Testis (tissue), 3 donors: ENCODE measurements around the gene TBL1X. TPM values are rescaled to one million over a fixed set of nuclear protein-coding genes. Genes with fewer than 3 reads are reported as not detected.
"Not testable (repeated sequence)": the region's sequence is repeated elsewhere in the genome, so short reads cannot be mapped to it uniquely, and the experiment has no call there.

ENCODE experiments used
- DNase-seq: peaks from one replicate; pipeline ENCODE4 v3.0.0-alpha.2; 2019
- H3K27ac ChIP-seq, 2 donors: fragments of 200-600 bp; sonication (generic); one replicate each; pipeline ENCODE4 v1.5.1; 2019
- H3K27me3 ChIP-seq: fragments of 200-600 bp; sonication (generic); one replicate; pipeline ENCODE4 v1.5.1; 2019
- H3K36me3 ChIP-seq: fragments of 200-600 bp; sonication (generic); one replicate; pipeline ENCODE4 v1.5.1; 2017; ENCODE audit warnings: low read depth; ENCODE audit errors: missing control alignments
- H3K4me1 ChIP-seq: fragments of 200-600 bp; sonication (generic); one replicate; pipeline ENCODE4 v1.5.1; 2019
- H3K4me3 ChIP-seq, 2 donors: fragments of 200-600 bp; sonication (generic); one replicate each; pipeline ENCODE4 v1.5.1; 2017 to 2019
- H3K9me3 ChIP-seq: fragments of 200-600 bp; sonication (generic); one replicate; pipeline ENCODE4 v1.5.1; 2017
- POLR2A ChIP-seq: fragments of 450-650 bp; IDR thresholded peaks from one replicate; pipeline ENCODE4 v1.6.1; 2017; ENCODE audit warnings: antibody characterized with exemption, mild to moderate bottlenecking, moderate library complexity
- WGBS, 2 donors: methylation state at CpG; one replicate each; pipeline ENCODE4 v1.1.5; 2018; 5-methylcytosine and 5-hydroxymethylcytosine counted together
- intact Hi-C: fragments of 100-400 bp; cut with DNase I; formaldehyde crosslinking; loops from one replicate; pipeline ENCODE4 v1.15.1; 2023; ENCODE audit warnings: low total_unique reads
- polyA plus RNA-seq: library from polyadenylated mRNA; stranded (reverse); fragments of 350-450 nt; fragmentation: Illumina TruSeq; extraction: RNeasy Lipid Tissue Mini Kit (QIAGEN cat#74804); gene quantifications from one replicate; pipeline ENCODE4 v1.2.3, GENCODE V29; 2014; ENCODE audit warnings: low read depth, low replicate concordance; ENCODE audit not compliant: insufficient read depth
- total RNA-seq, 2 donors: library from RNA; depleted of rRNA; stranded (reverse); fragments of >200 nt; gene quantifications; one replicate each; pipeline ENCODE4 v1.2.3, GENCODE V29; 2016
- TF ChIP-seq, protein P1 (sequence below), 3 experiments: fragments of 450-650 bp in 2 of 3; fragments of 200-600 bp in 1 of 3; sonication (generic) in 1 of 3; IDR thresholded peaks; one replicate each; pipeline ENCODE4 v1.5.1; 2016 to 2019; ENCODE audit warnings: antibody characterized with exemption in 3 of 3, mild to moderate bottlenecking in 2 of 3, moderate library complexity in 1 of 3

Gene TBL1X
- total and polyA plus RNA-seq, 3 donors from 2014 or later, result 24.0 to 69.2 (median 48.1) TPM

DNA sequence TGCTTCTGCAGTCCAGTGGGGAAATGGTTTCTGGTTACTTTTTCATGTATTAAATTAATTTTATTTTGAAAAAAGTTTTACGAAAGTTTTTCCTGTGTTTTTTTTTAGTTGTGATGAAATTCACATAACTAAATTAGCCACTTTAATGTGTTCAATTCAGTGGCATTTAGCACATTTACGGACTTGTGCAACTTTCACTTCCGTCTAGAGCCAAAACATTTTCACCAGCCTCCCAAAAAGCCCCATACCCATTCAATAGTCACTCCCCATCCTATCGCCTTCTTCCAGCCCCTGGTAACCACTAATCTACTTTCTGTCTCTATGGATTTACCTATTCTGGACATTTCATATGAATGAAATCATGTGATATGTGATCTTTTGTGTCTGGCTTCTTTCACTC, 22.8 kb upstream of the TBL1X start:
- Histone ChIP-seq H3K4me3 (no peak overlapping the region), H3K9me3 (no peaks in the 10 kb centered on the region), H3K27me3 (no peaks in the 10 kb centered on the region), H3K4me1 (no peaks in the 10 kb centered on the region), H3K36me3 (no peaks in the 10 kb centered on the region), H3K27ac (no peak overlapping the region)
- intact Hi-C loops, result no loop called here
- TF ChIP-seq, protein P1, sequence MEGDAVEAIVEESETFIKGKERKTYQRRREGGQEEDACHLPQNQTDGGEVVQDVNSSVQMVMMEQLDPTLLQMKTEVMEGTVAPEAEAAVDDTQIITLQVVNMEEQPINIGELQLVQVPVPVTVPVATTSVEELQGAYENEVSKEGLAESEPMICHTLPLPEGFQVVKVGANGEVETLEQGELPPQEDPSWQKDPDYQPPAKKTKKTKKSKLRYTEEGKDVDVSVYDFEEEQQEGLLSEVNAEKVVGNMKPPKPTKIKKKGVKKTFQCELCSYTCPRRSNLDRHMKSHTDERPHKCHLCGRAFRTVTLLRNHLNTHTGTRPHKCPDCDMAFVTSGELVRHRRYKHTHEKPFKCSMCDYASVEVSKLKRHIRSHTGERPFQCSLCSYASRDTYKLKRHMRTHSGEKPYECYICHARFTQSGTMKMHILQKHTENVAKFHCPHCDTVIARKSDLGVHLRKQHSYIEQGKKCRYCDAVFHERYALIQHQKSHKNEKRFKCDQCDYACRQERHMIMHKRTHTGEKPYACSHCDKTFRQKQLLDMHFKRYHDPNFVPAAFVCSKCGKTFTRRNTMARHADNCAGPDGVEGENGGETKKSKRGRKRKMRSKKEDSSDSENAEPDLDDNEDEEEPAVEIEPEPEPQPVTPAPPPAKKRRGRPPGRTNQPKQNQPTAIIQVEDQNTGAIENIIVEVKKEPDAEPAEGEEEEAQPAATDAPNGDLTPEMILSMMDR (IDR thresholded peaks at IDR 0.05), result no peak
- TF ChIP-seq POLR2A, result no peak
- DNase-seq, result no peak
- WGBS, 2 donors, result 82 to 96% methylated on average over 4 of the region's 4 CpGs

DNA sequence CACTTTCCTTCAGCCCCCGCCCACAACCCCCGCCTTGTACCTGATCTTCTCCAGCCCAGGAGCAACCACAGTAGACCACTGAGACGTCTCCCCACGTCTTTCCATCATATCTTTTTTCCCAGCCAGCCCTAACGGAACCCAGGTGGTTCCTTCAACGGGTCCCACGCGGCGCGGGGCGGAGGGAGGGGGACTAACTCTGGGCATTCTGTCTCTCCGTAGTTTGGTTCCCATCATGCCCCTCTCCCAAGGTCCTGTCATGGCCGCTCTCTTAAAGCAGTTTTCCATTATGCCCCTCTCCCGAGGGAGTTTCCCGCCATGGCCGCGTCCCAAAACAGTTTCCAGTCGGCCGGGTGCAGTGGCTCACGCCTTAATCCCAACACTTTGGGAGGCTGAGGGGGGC, 21.5 kb upstream of the TBL1X start:
- 72 to 76% methylated on average over 7 to 20 of the region's 20 CpGs for WGBS, 2 donors
- Histone ChIP-seq H3K4me3 (peak overlapping the region; percentile 20 to 24), H3K4me1 (no peaks in the 10 kb centered on the region), H3K27ac (no peak overlapping the region), H3K9me3 (no peaks in the 10 kb centered on the region), H3K36me3 (no peaks in the 10 kb centered on the region), H3K27me3 (no peaks in the 10 kb centered on the region)
- peak; percentile 59 for DNase-seq
- intact Hi-C loops, result no loop called here
- TF ChIP-seq, protein P1 (IDR thresholded peaks at IDR 0.05), result no peak
- no peak for TF ChIP-seq POLR2A

DNA sequence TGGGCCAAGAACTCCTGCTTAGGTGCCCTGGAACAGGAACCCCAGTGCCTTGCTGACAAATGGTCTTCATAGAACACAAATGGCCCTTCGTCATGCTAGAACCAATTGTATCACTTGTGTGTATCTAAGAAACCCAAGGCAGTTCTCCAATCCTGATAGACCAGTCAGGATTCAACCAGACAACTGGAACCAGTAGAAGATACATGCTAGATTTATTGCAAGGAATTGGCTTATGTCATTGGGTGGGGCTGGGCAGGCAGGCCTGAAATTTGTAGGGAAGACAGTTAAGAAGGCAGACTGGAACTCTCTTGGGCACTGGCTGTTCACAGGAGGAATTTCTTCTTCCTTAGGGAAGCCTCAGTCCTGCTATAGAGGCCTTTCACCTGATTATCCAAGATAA, 17.0 kb upstream of the TBL1X start:
- no peak for DNase-seq
- no peaks in the 10 kb centered on the region for H3K9me3 ChIP-seq
- H3K27ac ChIP-seq, result no peak overlapping the region
- TF ChIP-seq, protein P1 (IDR thresholded peaks at IDR 0.05), result no peak
- TF ChIP-seq POLR2A, result no peak
- 100% methylated on average over 1 of the region's 1 CpG; no CpG with 5 or more reads in 1 of the 2 donors for WGBS, 2 donors
- intact Hi-C loops, result no loop called here
- no peaks in the 10 kb centered on the region for H3K36me3 ChIP-seq
- no peak overlapping the region for H3K4me3 ChIP-seq
- no peaks in the 10 kb centered on the region for H3K4me1 ChIP-seq
- no peaks in the 10 kb centered on the region for H3K27me3 ChIP-seq

DNA sequence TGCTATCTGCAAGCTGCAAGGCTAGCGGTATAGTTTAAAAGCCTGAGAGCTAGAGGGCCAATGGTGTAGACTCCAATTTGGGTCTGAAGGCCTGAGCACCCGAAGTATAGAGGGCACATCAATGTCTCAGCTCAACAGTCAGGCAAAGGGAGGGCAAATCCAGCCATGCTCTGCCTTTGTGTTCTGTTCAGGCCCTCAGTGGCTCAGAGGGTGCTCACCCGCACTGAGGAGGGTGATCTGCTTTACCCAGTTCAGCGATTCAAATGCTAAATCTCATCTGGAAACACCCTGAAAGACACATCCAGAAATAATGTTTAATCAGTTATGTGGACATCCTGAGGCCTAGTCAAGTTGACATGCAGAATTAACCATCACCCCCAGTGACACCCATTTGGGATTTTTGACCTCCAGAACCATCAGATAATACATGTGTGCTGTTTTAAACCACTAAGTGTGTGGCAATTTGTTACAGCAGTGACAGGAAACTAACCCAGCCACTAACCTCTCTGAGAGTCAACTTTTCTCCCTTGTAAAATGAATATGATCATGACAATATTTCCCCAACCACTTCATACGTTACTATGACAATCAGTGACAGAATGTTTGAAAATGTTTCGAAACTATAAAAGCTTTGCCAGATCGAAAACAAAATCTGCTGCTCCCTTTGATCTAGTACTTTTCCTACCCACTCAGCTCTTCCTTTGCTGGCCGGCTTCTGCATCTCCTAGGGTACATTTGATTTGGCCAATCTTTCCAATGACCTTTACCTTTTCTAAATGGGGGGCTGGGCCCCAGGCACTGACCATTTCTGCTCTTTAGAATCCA, 8.4 kb upstream of the TBL1X start:
- intact Hi-C loops, result no loop called here
- Histone ChIP-seq H3K9me3 (no peaks in the 10 kb centered on the region), H3K36me3 (no peaks in the 10 kb centered on the region), H3K4me1 (no peaks in the 10 kb centered on the region), H3K27me3 (no peaks in the 10 kb centered on the region), H3K4me3 (no peak overlapping the region), H3K27ac (no peak overlapping the region)
- TF ChIP-seq, protein P1 (IDR thresholded peaks at IDR 0.05), result no peak
- TF ChIP-seq POLR2A, result no peak
- DNase-seq, result no peak
- WGBS, 2 donors, result 88 to 91% methylated on average over 6 to 8 of the region's 8 CpGs

DNA sequence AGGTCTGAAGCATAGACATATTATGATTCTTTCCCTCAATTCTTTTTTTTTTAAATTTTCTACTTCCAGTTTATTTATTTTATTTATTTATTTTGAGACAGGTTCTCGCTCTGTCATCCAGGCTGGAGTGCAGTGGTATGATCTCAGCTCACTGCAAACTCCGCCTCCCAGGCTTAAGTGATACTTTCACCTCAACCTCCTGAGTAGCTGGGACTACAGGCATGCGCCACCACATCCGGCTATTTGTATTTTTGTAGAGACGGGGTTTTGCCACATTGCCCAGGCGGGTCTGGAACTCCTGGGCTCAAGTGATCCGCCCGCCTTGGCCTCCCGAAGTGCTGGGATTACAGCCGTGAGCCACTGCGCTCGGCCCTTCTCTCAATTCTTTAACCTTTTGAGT, 6.8 kb upstream of the TBL1X start:
- DNase-seq, H3K27ac ChIP-seq: not testable (repeated sequence)

More for the DNA sequence above, 6.8 kb upstream of the TBL1X start:
- WGBS, 2 donors, result 77 to 80% methylated on average over 12 of the region's 12 CpGs
- intact Hi-C loops, H3K4me3 ChIP-seq, H3K4me1 ChIP-seq, H3K36me3 ChIP-seq, H3K27me3 ChIP-seq, H3K9me3 ChIP-seq: not testable (repeated sequence)
